Measurements from ENCODE around the gene TTLL7.

GRCh38 chr1:83900524-83900923 is 98.4 kb downstream of the TTLL7 start:
- no peak for TF ChIP-seq CTCF (IDR thresholded peaks at IDR 0.05)
- TF ChIP-seq POLR2A (IDR thresholded peaks at IDR 0.05): no peak

Measured in esophagus squamous epithelium (tissue), 4 donors.